GM21515 (cell line): ENCODE measurements around the gene ROCK1.

Experiments used
- ATAC-seq: cut with Tn5 transposase; IDR thresholded peaks from one replicate; pipeline ENCODE4 v1.9.1; 2021; ENCODE audit not compliant: unreplicated experiment

ROCK1 gene

DNA sequence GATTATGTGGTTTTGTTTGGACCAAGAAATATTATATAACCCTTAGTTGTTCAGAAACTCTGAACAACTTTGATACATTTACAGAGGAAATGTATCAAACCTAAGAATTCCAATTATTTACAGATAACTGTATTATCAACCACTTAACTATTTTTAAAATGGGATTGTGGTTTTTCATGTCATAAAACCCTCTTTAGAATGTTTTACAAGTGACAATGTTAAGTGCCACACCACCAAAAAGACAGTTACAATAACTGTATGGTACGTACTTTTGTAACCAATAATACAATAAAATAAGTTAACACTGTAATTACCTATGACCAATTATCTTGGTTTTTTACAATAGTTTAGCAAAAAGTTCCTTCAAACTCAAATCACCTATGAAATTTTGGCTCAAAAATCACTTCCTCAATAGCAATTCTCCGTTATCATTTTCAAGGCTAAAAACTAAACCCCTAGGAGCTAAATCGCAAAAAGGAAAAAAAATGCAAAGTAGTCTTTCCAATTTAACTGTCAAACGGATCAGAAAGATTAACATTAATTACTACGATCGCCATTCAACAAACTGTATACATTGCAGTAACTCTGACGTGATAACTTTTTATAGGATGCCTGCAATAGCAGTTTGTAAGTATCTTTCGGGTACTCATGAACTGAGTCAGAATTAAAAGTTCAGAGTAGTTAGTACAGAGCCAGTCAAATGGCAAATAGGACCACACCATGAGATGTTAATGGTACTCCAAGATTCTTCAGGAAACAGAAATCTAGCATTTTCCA lies 1.5 kb downstream of the ROCK1 start:
- no peak for ATAC-seq

DNA sequence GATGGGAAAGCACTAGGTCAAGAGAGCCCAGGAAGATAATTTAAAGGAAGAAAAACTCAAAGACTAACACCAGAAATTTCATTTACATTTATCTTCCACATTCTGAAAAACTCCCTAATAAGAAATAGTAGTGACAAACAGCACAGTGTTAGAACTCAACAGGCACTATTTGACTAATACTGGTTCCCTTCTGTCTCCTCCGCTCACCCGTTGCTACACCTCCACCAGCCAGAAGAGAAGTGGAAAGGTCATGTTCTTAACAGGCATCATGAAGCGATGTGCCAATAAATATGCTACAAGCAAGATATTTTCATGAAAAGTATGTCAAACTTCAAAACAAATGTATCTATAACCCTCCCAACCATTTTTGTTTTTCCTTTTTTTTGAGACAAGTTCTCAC lies 5.7 kb downstream of the ROCK1 start:
- no peak for ATAC-seq

- no peak for ATAC-seq
Measured at GRCh38 chr18:21101172-21101571, 10.4 kb downstream of the ROCK1 start.

DNA sequence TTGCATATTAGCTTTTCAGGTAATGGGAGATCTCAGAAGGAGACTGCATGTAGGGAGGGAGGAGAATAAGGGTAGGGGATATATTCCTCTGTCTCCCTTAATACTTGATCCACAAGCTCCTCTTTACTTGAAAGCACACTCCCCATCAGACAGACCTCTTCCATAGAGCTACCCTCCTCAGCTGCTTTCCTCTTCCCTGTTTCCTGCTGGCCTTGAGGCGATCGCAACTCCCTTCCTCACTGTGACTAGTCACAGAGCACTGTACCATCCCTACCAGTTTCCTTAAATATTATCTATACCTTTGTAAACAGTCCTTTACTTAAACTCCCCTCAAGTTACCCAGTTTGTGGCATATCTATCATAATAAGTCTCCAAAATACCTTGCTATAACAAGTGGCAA lies 10.9 kb downstream of the ROCK1 start:
- no peak for ATAC-seq

GRCh38 chr18:21100146-21100545 lies 11.5 kb downstream of the ROCK1 start:
- no peak for ATAC-seq

DNA sequence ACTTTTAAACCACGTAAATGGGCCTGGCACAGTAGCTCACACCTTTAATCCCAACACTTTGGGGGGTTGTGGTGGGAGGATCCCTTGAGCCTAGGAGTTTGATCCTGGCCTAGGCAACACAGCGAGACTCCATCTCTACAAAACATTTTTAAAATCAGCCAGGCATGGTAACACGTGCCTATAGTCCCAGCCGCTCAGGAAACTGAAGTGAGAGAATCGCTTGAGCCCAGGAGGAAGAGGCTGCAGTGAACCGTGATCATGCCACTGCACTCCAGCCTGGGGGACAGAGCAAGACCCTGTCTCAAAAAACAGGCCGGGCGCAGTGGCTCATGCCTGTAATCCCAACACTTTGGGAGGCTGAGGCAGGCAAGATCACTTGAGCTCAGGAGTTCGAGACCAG lies 12.2 kb downstream of the ROCK1 start:
- peak; percentile 76 for ATAC-seq

DNA sequence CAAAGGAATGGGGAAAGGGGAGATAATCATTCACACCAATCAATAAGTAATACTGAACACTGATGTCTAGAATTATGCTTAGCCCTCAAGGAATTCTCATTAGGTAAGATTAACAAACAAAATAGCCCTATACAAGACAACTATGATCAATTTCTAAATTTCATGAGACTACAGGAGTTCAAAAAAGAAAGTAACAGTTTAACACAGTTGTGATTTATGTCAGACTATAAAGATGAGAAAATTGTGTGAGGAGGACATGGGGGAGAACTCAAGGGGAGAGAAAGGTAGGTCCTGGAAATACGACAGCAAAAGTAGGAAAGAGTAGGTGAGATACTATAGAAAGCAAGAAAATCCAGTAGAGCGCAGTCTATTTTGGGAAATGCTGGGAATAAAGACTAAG lies 14.9 kb downstream of the ROCK1 start:
- ATAC-seq = no peak

GRCh38 chr18:21093133-21093532 lies 18.5 kb downstream of the ROCK1 start:
- no peak for ATAC-seq

GRCh38 chr18:21090680-21091079 lies 20.9 kb downstream of the ROCK1 start:
- no peak for ATAC-seq

DNA sequence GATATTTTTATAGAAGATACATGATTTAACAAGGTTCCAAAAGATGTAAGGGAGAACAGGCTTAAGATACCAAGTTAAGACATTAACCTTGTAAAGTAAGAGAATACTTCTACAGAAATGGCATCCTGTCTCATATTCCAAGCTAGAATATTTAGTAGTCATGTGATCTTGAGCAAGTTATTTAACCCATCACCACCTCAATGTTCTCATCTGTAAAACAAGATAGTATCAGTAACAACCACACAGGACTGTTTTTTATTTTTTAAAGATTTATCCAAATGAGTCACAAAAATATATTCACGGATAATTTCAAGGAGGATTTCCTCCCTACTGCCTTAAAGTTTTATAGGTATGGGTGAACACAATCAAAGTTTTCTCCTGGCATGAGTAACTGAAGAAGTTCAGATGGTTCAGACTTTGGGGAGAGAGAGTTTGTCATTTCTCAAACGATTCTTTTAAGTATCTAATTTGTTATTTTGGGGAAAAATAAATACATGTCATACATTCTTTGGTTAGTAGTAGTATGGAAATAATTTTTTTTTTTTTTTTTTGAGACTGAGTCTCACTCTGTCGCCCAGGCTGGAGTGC lies 25.9 kb downstream of the ROCK1 start:
- no peak for ATAC-seq

DNA sequence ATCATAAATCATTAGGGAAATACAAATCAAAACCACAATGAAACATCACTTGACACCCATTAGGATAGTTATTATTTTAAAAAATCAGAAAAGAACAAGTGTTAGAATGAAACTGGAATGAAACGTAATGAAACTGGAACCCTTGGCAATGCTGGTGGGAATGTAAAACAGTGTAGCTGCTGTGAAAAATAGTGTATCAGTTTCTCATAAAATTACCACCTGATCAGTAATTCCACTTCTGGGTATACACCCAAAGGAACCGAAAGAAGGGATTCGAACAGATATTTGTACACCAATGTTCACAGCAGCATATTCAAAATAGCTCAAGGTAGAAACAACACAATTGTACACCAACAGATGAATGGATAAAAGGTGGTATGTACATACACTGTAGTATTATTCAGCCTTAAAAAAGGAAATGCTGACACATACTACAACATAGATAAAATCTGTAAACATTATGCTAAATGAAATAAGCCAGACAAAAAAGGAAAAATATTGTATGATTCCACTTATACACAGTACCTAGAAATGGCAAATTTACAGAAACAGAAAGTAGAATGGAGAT lies 27.0 kb downstream of the ROCK1 start:
- no peak for ATAC-seq

DNA sequence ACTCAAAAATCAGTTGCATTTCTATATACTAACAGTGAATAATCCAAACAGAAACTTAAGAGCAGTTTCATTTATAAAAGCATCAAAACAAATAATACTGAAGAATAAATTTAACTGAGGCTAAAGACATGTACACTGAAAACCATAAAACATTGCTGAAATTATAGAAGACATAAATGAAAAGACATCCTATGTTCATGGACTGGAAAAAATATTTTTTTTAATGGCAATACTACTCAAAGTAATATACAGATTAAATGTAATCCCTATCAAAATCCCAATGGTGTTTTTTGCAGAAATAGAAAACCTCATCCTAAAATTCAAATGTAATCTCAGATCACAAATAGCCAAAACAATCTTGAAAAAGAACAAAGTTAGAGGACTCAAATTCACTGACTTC lies 28.6 kb downstream of the ROCK1 start:
- ATAC-seq = no peak

DNA sequence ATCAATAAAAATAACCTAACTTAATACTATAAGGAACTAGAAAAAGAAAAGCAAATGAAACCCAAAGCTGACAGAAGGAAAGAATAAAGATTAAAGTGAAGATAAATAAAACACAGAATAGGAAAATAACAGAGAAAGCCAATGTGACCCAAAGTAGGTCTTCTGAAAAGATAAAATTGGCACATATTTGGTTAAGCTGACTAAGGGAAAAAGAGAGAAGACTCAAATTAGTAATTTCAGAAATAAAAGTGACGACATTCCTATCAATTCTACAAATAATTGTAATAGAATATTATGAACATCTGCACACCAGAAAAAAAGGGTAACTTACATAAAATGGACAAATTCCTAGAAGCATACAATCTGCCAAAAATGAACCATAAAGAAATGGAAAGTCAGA lies 30.2 kb downstream of the ROCK1 start:
- no peak for ATAC-seq

DNA sequence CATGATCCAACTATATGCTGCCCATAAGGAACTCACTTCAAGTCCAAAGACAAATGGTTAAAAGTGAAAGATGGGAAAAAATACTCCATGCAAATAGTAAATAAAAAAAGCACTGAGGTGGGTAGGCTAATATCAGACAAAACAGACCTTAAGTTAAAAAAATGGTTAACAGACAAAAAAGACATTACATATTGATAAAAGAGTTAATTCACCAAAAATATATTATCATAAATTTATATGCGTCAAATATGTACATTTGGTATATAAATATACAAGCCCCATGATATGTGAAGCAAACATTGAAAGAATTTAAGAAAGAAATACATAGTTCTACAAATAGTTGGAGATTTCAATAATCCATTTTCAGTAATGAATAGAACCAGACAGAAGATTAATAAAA lies 31.0 kb downstream of the ROCK1 start:
- no peak for ATAC-seq

- no peak for ATAC-seq
Measured at GRCh38 chr18:21074336-21075323, 37.0 kb downstream of the ROCK1 start.

- ATAC-seq = no peak
Measured at GRCh38 chr18:21073180-21073579, 38.4 kb downstream of the ROCK1 start.

DNA sequence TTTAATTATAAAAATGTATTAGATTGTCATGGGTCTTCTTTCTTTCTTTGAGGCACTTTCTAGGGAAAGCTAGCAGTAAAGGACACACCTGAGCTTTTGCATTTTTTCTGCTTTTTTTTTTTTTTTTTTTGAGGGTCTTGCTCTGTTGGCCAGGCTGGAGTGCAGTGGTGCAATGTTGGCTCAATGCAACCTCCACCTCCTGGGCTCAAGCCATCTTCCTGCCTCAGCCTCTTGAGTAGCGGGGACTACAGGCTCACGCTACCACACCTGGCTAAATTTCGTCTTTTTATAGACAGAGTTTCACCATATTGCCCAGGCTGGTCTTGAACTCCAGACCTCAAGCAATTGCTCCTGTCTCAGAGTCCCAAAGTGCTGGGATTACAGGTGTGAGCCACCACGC lies 40.5 kb downstream of the ROCK1 start:
- no peak for ATAC-seq

DNA sequence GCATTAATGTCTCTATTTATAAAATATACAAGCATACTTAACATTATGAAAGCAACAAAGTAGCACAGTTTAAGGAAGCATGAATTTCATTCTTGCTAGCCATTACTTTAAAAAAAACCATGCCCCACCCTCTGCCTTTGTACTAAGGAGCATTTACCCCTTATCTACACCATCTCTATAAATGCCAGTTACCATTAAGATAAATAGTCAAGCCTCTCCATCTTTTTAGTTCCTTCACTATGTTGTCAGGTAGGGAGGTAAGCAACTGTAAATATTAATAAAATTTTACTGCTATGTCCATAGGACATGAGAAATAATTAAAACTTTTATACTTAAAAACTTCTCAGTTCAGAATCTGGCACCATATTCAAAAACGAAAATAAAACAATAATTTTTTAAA lies 42.1 kb downstream of the ROCK1 start:
- ATAC-seq = no peak

GRCh38 chr18:21064347-21064746 lies 47.3 kb downstream of the ROCK1 start:
- ATAC-seq = no peak

GRCh38 chr18:21063011-21063410 lies 48.6 kb downstream of the ROCK1 start:
- no peak for ATAC-seq

DNA sequence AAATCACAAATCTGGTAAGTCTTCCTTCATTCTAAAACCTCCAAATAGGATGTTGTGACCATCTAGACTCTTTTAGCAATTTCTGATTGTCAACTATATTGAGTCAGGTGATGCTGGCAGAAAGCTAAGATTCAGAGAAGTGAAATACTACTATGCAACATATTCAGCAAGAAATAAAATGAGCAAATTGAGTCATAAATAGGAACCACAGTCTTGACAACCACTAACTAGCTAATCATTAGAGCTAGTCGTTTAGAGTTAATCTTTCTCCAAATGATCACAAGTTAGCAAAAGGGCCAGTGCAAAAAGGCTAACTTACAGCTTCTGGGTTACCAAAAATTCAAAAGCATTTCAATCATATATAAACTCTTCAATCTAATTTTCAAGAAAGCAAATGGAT lies 54.5 kb downstream of the ROCK1 start:
- ATAC-seq = no peak
